Activated CD8-positive, alpha-beta memory T cell treated with anti-CD3 and anti-CD28 coated beads for 1 hour (primary cell): Measurements from ENCODE around the gene FN1.

Source experiments
- DNase-seq, 2 donors: peaks; one replicate each; pipeline ENCODE4 v3.0.0-alpha.2; 2020; ENCODE audit warnings: low read depth in 1 of 2; ENCODE audit errors: extremely low read depth in 1 of 2

Gene FN1

GRCh38 chr2:215390550-215390913, 45.3 kb downstream of the FN1 start:
- DNase-seq, result no peak

DNA sequence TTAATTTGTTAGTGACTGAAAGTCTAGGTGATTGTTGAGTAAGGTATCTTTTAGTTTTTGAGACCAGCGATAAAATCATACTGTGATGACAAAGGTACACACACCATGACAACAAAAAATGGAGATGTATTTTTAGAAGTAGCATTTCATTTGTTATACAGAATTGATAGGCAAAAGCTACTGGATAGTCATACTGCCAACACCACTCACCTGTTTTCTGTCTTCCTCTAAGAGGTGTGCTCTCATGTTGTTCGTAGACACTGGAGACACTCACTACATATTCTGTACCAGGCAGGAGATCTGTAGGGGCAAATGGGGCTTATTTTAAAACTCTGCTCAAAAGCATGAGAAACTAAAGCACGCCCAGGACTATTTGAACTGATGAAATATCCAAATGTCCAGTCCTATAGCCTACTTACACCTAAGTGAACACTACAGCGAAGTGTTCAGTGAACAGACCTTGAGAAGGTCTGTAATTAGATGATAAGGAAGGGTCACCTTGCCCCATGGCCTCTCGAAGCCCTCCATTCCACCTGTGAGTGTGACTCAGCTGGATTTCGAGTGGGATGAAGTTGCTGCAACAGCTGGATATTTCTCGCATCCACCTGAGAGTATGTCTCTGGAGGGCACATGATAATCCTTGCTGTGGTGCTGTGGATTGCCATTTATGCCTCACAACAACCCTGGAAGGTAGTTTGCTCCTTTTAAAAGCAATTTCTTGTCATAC, 47.7 kb downstream of the FN1 start:
- DNase-seq, result no peak

- DNase-seq, result no peak
Observed at GRCh38 chr2:215386566-215386965, 49.3 kb downstream of the FN1 start.

GRCh38 chr2:215384710-215385109, 51.2 kb downstream of the FN1 start:
- no peak for DNase-seq

- DNase-seq, result no peak
Observed at GRCh38 chr2:215383652-215384279, 52.1 kb downstream of the FN1 start.

DNA sequence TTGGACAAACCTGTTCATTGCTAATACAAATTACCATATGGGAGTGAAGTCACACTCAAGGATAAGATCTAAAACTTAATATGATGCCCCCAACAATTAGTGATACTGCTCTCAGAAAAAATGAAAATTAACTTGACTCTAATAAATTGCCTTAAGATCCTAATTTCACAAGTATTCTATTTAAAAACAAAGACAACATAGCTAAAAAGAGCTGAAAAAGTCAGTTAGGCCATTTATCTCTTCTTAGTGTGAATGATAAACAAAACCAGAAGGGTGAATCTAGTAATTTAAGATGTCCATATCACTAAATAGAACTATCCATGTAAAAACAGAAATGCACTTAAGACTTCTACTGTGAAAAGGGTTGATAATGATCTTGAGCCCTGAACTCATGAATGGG, 53.4 kb downstream of the FN1 start:
- DNase-seq, result no peak

DNA sequence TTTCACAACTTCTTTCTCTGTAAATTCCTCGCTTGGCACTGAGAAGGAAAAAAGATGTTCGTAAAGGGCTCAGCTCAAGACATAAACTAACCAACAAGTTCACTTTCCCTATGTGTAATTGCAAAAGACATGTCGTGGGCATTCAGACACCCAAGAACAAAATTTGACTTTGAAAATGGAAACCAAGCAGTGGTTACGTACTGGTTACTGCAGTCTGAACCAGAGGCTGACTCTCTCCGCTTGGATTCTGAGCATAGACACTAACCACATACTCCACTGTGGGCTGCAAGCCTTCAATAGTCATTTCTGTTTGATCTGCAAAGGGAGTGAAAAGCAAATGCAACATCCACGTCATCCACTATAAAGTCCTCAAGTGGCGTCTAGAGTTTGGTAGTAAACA, 53.9 kb downstream of the FN1 start:
- DNase-seq, result no peak

GRCh38 chr2:215380699-215381098, 55.2 kb downstream of the FN1 start:
- DNase-seq, result no peak

GRCh38 chr2:215379948-215380347, 55.9 kb downstream of the FN1 start:
- no peak for DNase-seq

DNA sequence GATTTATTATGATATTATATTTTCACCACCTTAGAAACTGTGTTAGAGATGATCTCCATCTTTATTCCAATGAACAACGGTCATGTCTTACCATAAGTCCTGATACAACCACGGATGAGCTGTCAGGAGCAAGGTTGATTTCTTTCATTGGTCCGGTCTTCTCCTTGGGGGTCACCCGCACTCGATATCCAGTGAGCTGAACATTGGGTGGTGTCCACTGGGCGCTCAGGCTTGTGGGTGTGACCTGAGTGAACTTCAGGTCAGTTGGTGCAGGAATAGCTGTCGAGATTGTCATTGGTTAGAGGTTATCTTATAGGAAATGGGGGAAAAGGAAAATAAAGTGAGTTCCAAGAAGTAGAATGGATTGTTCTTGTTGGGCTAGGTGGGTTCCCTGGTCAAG, 56.8 kb downstream of the FN1 start:
- no peak for DNase-seq

GRCh38 chr2:215378045-215378444, 57.8 kb downstream of the FN1 start:
- DNase-seq, result no peak

- no peak for DNase-seq
Observed at GRCh38 chr2:215377283-215377682, 58.6 kb downstream of the FN1 start.

GRCh38 chr2:215376103-215376780, 59.6 kb downstream of the FN1 start:
- DNase-seq, result no peak

DNA sequence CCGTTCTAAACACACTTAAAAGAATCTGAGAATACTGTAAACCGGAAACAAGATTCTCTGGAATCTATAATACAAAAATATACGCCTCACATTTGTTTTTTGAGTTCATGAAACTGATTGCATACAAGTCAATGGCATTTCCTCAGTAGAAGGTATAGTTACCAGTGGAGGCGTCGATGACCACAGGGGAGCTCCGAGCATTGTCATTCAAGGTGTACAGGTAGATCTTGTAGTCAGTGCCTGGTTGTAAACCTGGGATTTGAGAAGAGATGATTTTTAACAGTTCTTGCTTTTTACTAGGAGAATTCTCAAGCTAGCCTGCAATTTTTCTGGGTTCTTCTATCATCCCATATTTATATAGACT, 60.4 kb downstream of the FN1 start:
- no peak for DNase-seq

DNA sequence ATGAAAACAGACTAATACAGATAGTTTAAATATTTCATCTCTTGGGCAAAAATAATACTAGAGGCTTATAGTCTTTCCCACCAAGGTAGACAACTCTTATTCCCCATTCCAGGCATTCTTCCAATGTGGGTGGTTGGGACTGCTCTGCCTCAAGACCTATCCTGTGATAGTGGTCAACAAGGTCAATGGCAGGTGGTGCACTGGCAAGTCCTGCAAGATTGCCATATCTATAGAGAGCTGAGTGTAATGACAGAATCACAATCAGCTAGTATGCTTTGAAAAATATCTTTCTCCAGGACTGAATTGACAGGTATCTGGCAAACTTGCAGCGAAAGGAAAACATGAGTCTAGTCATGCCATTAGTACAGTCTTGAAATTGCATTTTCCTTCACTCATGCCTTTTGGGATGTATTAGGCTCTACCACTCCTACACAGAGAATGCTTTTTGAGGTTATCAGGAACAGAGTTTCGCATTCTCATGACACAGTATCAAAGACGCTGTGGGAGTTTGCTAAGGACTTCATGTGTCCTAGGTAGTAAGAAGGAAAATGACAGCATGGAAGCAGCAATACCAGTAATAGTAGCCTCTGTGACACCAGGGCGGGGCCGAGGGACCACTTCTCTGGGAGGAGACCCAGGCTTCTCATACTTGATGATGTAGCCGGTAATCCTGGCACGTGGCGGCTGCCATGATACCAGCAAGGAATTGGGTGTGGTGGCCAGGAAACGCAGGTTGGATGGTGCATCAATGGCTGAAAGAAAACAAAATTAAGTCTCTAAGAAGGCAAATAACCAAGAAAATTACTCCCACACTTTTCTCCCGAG, 61.0 kb downstream of the FN1 start:
- no peak for DNase-seq

DNA sequence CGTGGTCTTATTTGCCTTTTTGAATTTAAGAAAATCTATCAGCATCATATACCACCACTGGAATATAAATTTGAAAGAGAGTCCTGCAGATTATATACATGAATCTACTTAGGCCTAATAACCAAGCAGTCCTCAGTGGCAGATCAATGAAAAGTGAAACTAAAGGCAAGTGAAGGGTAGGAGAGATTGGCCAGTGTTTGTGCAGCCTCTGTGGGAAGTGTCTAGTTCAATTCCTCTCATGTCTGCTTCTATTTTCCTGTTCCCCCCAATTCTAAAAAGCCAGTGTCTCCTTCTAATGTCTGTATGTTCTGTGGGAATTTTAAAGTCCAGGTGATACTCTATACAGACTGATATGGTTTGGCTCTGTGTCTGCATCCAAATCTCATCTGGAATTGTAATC, 61.9 kb downstream of the FN1 start:
- no peak for DNase-seq

DNA sequence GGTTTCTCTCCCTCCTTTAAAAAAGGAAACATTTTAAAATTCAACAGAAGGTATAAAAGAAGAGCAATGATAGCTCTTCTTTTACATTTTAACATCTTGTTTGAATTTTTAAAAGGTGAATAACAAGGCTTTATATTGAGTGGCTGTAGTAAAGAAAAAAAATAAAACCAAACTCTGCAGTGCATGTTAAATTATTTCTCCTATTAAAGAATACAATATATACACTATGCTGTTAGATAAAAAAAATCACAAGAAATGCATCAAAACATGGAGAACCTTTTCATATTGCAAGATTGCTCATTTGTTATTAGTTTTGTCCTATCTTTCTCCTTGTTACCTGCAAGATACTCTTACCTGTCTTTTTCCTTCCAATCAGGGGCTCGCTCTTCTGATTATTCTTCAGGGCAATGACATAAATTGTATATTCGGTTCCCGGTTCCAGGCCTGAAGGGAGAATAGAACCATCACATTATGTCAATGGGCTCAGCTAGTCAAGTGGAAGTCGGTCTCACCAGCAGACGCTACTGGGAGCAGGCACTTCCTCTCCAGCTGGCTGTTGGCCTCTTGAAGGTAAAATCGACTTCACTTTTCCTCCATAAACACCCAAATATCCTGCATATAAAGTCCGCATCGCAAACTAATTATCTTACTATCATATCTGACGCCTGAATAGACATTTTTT, 62.8 kb downstream of the FN1 start:
- no peak for DNase-seq

DNA sequence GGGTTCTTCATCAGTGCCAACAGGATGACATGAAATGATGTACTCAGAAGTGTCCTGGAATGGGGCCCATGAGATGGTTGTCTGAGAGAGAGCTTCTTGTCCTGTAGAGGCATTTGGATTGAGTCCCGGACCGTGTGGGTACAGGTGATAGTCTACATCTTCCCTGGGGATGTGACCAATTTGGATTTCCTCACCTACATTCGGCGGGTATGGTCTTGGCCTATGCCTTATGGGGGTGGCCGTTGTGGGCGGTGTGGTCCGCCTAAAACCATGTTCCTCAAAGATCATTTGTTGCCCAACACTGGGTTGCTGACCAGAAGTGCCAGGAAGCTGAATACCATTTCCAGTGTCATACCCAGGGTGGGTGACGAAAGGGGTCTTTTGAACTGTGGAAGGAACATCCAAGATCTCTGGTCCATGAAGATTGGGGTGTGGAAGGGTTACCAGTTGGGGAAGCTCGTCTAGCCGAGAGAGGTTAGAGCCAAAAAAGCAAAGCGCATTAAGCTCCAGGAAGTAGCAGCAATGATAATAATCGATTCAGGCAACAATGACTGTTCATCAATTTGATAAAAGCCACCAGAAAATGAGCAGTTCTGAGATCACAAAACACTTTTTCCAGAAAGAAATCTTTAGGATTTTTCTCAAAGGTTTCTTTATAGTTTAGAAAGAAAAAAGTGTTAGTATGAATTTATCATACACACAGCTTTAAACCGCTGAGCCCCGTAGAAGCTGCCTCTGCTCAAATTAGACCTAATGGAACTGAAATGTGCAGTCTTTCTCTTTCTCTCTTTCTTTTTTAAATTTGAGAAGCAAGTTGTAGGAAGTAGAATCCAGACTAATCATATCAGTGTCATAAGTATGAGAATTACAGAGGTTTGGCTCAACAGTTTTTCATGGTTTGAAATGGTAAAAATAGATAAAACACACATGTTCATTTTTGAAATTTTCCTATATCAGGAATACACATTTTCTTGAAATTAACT, 63.7 kb downstream of the FN1 start:
- no peak for DNase-seq

DNA sequence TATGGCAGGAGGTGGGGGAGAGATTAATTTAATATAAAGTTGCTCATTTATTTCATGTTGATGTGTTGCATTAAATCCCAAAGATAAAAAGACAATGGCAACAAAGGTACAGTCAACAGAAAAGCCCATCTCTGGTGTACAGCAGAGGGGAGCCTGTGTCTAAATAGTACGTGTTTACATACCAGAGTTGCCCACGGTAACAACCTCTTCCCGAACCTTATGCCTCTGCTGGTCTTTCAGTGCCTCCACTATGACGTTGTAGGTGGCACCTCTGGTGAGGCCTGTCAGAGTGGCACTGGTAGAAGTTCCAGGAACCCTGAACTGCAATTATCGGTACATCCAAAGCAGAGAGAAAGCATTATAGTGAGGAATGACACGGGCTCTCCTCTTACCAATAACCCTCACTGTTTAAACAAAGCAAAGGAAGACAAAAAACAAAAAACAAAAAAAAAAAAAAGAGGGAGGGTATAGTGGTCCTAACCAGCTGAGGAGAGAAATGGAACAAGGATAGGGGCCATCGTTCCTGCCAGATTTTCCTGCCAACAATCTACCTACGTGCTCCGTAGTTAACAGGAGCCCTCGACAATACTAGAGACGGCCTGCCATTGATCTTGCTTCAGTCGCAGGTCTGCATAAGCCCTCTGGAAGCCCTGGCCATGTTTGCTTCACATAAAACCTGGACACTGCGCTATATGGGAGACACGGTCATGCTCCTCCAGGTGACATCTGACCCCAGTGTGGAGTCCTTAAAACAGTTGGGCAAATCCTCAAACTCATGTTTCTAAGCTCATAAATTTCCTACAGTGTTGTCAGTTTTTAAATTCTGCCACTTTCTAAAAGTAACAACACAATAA, 65.5 kb downstream of the FN1 start:
- no peak for DNase-seq
